Ascending aorta (tissue), 2 donors: ENCODE results near the gene ABHD17A. TPM values are rescaled to one million over a fixed set of nuclear protein-coding genes. Genes with fewer than 3 reads are reported as not detected.

Experiments
- DNase-seq, 2 donors: peaks; one replicate each; pipeline ENCODE4 v3.0.0-alpha.2; 2019; ENCODE audit warnings: low spot score in 2 of 2
- H3K27ac ChIP-seq, 2 donors: fragments of 200-600 bp; sonication (generic); one replicate each; pipeline ENCODE4 v1.5.1; 2016 to 2017; ENCODE audit warnings: mild to moderate bottlenecking in 1 of 2
- H3K27me3 ChIP-seq: fragments of 200-600 bp; sonication (generic); one replicate; pipeline ENCODE4 v1.5.1; 2017
- H3K36me3 ChIP-seq, 2 donors: fragments of 200-600 bp; sonication (generic); one replicate each; pipeline ENCODE4 v1.5.1; 2016
- H3K4me1 ChIP-seq, 2 donors: fragments of 200-600 bp; sonication (generic); one replicate each; pipeline ENCODE4 v1.5.1; 2016 to 2017; ENCODE audit warnings: mild to moderate bottlenecking in 1 of 2
- H3K4me3 ChIP-seq, 2 donors: fragments of 200-600 bp; sonication (generic); one replicate each; pipeline ENCODE4 v1.5.1; 2016 to 2017; ENCODE audit warnings: mild to moderate bottlenecking in 1 of 2
- H3K9me3 ChIP-seq, 2 donors: fragments of 200-600 bp; sonication (generic); one replicate each; pipeline ENCODE4 v1.5.1; 2016
- CTCF ChIP-seq, 3 experiments: fragments of 200-600 bp in 2 of 3; fragments of 450-650 bp in 1 of 3; sonication (generic) in 2 of 3; IDR thresholded peaks; one replicate each; pipeline ENCODE4 v1.5.1; 2016 to 2019; ENCODE audit warnings: antibody characterized with exemption in 3 of 3, mild to moderate bottlenecking in 1 of 3, moderate library complexity in 1 of 3
- intact Hi-C: fragments of 100-400 bp; cut with DNase I; formaldehyde crosslinking; loops from one replicate; pipeline ENCODE4 v1.15.1; 2023
- total RNA-seq: library from RNA; depleted of rRNA; stranded (reverse); fragments of >200 nt; gene quantifications from one replicate; pipeline ENCODE4 v1.1.0, GENCODE V29; 2016

The ABHD17A gene
- total RNA-seq, 1 donor from 2014 or later, result 278 TPM

DNA sequence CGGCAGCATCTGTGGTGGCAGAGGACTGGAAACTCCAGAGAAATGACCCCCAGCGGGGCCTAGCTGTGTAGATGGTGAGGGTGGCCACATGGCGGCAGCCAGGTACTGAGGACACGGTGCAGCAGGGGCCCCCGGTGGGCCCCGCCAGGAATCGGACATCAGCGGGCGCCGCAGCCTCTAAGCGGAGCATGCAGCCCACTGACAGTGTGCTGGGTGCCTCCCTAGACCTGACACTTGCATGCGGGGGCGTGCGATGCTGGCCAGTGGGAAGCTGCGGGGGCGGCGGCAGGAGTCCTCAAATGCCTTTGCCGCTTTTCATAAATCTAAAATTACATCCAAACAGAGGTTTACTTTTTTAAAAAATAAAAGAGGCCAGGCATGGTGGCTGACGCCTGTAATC lies 36.0 kb upstream of the ABHD17A start:
- DNase-seq, result no peak
- Histone ChIP-seq H3K4me3 (no peak overlapping the region), H3K9me3 (no peaks in the 10 kb centered on the region), H3K27me3 (no peaks in the 10 kb centered on the region), H3K4me1 (no peaks in the 10 kb centered on the region), H3K36me3 (peaks cover 38 to 68% of the 10 kb centered on the region in 2 donors), H3K27ac (no peak overlapping the region)
- TF ChIP-seq CTCF (IDR thresholded peaks at IDR 0.05), result no peak
- intact Hi-C loops, result no loop called here

GRCh38 chr19:1920644-1921043 lies 35.3 kb upstream of the ABHD17A start:
- Histone ChIP-seq H3K36me3 (peaks cover 38 to 67% of the 10 kb centered on the region in 2 donors), H3K27me3 (no peaks in the 10 kb centered on the region), H3K4me1 (no peaks in the 10 kb centered on the region), H3K9me3 (no peaks in the 10 kb centered on the region), H3K27ac (no peak overlapping the region), H3K4me3 (no peak overlapping the region)
- no peak for DNase-seq
- intact Hi-C loops, result no loop called here
- no peak for TF ChIP-seq CTCF (IDR thresholded peaks at IDR 0.05)

GRCh38 chr19:1918975-1919374 lies 33.7 kb upstream of the ABHD17A start:
- Histone ChIP-seq H3K4me3 (no peak overlapping the region), H3K27ac (no peak overlapping the region), H3K4me1 (no peaks in the 10 kb centered on the region), H3K36me3 (peaks cover 35 to 55% of the 10 kb centered on the region in 2 donors), H3K27me3 (no peaks in the 10 kb centered on the region), H3K9me3 (no peaks in the 10 kb centered on the region)
- no peak for DNase-seq
- TF ChIP-seq CTCF (IDR thresholded peaks at IDR 0.05), result no peak
- intact Hi-C loops, result no loop called here

GRCh38 chr19:1917926-1918325 lies 32.6 kb upstream of the ABHD17A start:
- Histone ChIP-seq H3K27me3 (no peaks in the 10 kb centered on the region), H3K4me3 (no peak overlapping the region), H3K27ac (no peak overlapping the region), H3K36me3 (peaks cover 44 to 60% of the 10 kb centered on the region in 2 donors), H3K9me3 (no peaks in the 10 kb centered on the region), H3K4me1 (no peaks in the 10 kb centered on the region)
- DNase-seq, result no peak
- intact Hi-C loops, result no loop called here
- no peak for TF ChIP-seq CTCF (IDR thresholded peaks at IDR 0.05)

DNA sequence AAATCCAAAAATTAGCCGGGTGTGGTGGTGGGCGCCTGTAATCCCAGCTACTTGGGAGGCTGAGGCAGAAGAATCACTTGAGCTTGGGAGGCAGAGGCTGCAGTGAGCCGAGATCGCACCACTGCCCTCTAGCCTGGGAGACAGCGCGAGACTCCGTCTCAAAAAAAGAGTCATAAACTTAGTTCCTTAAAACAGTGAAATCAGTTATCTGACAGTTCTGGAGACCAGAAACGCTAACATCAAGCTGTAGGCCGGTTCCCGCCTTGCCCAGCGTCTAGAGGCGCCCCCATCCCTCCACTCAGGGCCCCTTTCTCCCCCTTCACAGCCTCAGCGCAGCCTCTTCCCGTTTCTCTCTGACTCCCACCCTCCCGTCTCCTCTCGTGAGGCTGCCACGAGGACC lies 31.9 kb upstream of the ABHD17A start:
- intact Hi-C loops, result no loop called here
- Histone ChIP-seq H3K27me3 (no peaks in the 10 kb centered on the region), H3K9me3 (no peaks in the 10 kb centered on the region), H3K4me1 (no peaks in the 10 kb centered on the region), H3K27ac (no peak overlapping the region), H3K4me3 (no peak overlapping the region), H3K36me3 (peaks cover 52 to 63% of the 10 kb centered on the region in 2 donors)
- no peak for TF ChIP-seq CTCF (IDR thresholded peaks at IDR 0.05)
- no peak for DNase-seq

GRCh38 chr19:1914826-1915341 lies 29.6 kb upstream of the ABHD17A start:
- H3K4me1 ChIP-seq, result no peaks in the 10 kb centered on the region
- H3K27me3 ChIP-seq, result no peaks in the 10 kb centered on the region
- H3K9me3 ChIP-seq, result no peaks in the 10 kb centered on the region
- H3K36me3 ChIP-seq, result peaks cover 41 to 46% of the 10 kb centered on the region in 2 donors
- no peak overlapping the region for H3K4me3 ChIP-seq
- no peak overlapping the region for H3K27ac ChIP-seq
- intact Hi-C loops, result no loop called here
- no peak for DNase-seq
- no peak for TF ChIP-seq CTCF (IDR thresholded peaks at IDR 0.05)
